Retina (tissue), 1 donor: ENCODE data around the gene NPM1.
"Not testable (repeated sequence)": the region's sequence is repeated elsewhere in the genome, so short reads cannot be mapped to it uniquely, and the experiment has no call there.

Source experiments
- DNase-seq: peaks from one replicate; pipeline ENCODE4 v3.0.0-alpha.2; 2016

NPM1 gene

GRCh38 chr5:171386861-171387344 lies 746 bp upstream of the NPM1 start:
- no peak for DNase-seq

DNA sequence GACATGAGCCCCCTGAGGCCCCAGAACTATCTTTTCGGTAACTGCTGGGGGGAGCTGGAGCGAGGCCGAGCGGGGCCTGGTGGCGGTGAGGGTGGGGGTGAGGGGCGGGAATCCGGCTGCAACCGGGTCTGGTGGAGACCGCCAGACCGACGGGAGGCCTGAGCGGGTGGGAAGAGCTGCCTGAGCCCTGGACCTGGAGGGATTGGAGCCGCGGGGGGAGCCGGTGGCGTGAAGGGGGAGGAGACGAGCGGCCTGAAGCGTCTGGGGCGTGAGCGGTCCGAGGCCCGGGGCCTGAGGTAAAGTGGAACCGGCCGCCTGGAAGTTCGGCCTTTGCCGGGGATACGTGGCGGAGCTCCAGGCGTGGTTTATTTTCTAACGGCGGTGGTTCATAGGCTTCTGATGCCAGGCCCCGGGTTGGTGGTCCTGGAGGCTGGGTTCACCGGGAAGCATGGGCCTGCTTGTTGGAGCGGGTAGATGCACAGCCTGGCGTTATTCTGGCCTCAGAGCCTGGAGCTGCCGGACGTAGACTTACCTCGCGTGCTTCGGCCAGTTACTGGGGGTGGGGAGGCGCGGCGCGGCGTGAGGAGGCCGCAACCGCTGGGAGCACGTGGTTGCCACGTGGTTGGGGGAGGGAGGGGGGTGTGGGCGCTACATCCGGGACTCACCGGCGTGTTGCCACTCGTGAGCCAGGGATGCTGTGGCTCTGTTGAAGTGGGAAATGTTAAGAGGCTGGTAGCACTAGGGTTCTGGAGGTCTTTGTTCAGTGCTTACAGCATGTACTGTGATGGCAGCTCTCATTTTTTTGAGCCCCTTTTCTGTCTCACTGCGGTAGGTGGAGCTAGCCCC lies 544 bp downstream of the NPM1 start:
- peak; percentile 90 for DNase-seq

DNA sequence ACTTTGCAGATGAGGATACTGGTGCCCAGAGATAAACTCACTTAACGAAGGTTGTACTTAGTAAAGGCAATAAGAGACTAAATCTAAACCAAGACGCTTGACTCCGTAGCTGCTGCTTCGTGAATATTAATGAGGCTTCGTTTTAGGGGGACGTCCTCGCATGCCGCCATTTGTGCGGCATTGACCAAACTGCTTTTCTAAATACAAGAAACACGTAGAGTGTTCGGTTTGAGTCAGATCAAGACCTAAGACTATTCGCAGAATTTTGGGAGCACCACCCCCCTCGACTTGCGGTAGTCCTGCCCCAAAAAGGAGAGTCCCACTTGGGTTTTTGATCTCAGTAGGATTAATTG lies 1.1 kb downstream of the NPM1 start:
- DNase-seq = no peak

- DNase-seq = no peak
These were observed 3.4 kb downstream of the NPM1 start for GRCh38 chr5:171390883-171391677.

GRCh38 chr5:171391996-171392577 lies 4.4 kb downstream of the NPM1 start:
- no peak for DNase-seq

GRCh38 chr5:171392585-171393159 lies 5.0 kb downstream of the NPM1 start:
- no peak for DNase-seq

- DNase-seq = no peak
These were observed 7.4 kb downstream of the NPM1 start for GRCh38 chr5:171395042-171395441.

DNA sequence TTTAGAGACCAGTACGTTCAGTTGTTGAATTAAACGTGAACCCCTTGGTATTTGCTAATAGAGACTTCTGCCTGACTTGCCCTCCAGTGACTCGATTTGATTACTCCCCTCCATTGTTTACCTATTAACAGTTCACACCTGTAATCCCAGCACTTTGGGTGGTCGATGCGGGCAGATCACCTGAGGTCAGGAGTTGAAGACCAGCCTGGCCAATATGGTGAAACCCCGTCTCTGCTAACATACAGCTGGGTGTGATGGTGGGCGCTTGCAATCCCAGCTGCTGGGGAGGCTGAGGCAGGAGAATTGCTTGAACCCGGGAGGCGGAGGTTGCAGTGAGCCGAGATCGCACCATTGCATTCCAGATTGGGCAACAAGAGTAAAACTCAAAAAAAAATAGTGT lies 8.9 kb downstream of the NPM1 start:
- DNase-seq = not testable (repeated sequence)

DNA sequence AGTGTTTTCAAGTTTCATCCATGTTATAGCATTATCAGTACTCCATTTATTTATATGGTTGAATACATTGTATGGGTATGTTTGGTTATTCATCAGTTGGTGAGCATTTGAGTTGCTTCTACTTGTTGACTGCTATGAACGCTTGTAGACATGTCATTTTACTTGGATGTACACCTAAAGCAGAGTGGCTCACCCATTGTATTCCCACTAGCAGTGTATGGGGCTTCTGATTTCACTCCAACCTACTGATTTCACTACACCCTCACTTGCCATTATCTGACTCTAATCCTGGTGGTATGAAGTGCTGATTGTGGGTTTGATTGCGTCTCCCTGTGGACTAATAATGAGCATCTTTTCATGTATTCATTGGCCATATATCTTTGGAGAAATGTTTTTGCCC lies 9.5 kb downstream of the NPM1 start:
- no peak for DNase-seq

DNA sequence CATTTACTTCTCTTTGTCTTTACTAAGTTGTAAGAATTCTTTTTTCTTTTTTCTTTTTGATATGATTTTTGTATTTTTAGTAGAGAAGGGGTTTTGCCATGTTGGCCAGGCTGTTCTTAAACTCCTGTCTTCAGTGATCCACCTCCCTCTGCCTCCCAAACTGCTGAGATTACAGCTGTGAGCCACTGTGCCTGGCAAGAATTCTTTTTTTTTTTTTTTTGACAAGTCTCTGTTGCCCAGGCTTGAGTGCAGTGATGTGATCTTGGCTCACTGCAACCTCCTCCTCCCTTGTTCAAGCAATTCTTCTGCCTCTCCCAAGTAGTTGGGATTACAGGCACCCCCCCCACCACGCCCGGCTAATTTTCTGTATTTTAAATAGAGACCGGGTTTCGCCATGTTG lies 9.9 kb downstream of the NPM1 start:
- no peak for DNase-seq

- not testable (repeated sequence) for DNase-seq
These were observed 11.0 kb downstream of the NPM1 start for GRCh38 chr5:171398660-171399059.

GRCh38 chr5:171400169-171400568 lies 12.5 kb downstream of the NPM1 start:
- no peak for DNase-seq

DNA sequence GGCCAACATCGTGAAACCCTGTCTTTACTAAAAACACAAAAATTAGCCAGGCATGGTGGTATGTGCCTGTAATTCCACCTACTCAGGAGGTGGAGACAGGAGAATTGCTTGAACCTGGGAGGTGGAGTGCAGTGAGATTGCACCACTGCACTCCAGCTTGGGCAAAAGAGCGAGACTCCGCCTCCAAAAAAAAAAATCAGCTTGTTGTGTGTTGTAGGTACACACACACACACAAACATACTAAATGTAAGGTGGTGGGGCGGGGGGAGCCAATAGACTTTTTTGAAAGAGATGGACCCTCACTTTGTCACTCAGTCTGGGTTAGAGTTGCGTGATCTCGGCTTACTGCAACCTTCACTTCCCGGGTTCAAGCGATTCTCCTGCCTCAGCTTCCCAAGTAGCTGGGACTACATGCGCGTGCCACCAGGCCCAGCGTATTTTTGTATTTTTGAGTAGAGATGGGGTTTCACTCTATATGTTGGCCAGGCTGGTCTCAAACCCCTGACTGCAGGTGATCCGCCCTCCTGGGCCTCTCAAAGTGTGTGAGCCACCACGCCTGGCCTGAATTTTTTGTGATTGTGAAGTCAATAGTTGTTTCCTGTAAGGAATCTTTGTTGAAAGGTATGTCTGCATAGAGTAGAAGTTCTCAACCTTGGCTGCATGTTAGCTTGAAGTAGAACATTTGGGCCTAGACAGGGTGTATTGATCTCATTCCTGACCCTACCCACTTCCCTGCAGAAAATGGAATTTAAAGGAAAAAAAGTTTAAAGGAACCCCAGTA lies 13.7 kb downstream of the NPM1 start:
- no peak for DNase-seq

- not testable (repeated sequence) for DNase-seq
These were observed 15.1 kb downstream of the NPM1 start for GRCh38 chr5:171402751-171403150.

GRCh38 chr5:171405615-171406014 lies 18.0 kb downstream of the NPM1 start:
- no peak for DNase-seq

GRCh38 chr5:171407234-171407633 lies 19.6 kb downstream of the NPM1 start:
- DNase-seq = no peak

GRCh38 chr5:171409164-171410136 lies 21.8 kb downstream of the NPM1 start:
- no peak for DNase-seq

GRCh38 chr5:171410181-171410580 lies 22.5 kb downstream of the NPM1 start:
- DNase-seq = no peak

GRCh38 chr5:171412186-171412585 lies 24.5 kb downstream of the NPM1 start:
- no peak for DNase-seq

DNA sequence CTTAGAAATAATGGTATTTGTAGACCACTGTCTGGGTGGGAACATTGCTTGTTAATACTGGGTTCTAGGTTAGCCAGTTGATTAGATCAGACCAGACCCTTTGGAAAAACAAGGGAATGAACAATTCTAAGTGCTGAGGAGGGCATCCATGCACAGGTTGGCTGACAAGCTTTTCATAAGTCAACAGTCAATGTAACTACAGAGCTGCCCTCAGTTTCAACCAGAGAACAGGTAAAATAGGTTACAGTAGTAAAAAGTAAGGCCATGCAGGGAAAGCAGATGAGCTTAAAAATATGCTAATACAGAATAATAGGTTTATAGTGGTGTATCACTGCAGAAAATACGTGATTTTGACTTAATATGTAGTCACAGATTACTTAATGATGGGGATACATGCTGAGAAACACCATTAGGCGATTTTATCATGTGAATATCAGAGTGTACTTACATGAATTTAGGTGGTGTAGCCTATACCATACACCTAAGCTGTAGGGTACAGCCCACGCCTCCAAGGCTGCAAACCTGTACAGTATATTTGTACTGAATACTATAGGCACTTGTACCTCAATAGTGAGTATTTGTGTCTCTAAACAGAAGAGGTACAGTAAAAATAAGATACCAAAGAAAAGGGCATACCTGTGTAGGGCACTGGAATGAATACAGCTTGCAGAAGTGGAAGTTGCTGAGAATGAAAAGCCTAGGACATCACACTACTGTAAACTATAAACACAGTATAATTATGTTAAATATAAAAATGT lies 25.7 kb downstream of the NPM1 start:
- no peak for DNase-seq
